ENCODE data around the gene ANKMY1. TPM values are rescaled to one million over a fixed set of nuclear protein-coding genes. Genes with fewer than 3 reads are reported as not detected.

Gene ANKMY1
- total and polyA plus RNA-seq, 2 of the 13 experiments (the other 11 are each of a cell fraction or from before 2014, with no cell fraction given): 11.7 to 18.8 TPM

- TF ChIP-seq E2F1 (CRISPR knock-in tag; IDR thresholded peaks at IDR 0.05) (no peak), ZHX1 (CRISPR knock-in tag; IDR thresholded peaks at IDR 0.05; ENCODE audit: low read depth) (peak; percentile 6; the same call in 1 of the 2 replicates), SATB2 (CRISPR knock-in tag; IDR thresholded peaks at IDR 0.05) (no peak), HOXA3 (CRISPR knock-in tag; IDR thresholded peaks at IDR 0.05) (no peak), ZNF615 (CRISPR knock-in tag; IDR thresholded peaks at IDR 0.05; ENCODE audit: borderline replicate concordance) (no peak), EZH2 (conservative IDR thresholded peaks at IDR 0.05; ENCODE audit: low read depth, low read length) (no peak), ZNF572 (CRISPR knock-in tag; IDR thresholded peaks at IDR 0.05) (peak; percentile 44; the same call in 1 of the 2 replicates), KLF12 (CRISPR knock-in tag; IDR thresholded peaks at IDR 0.05; ENCODE audit: borderline replicate concordance) (no peak), TRIM24 (CRISPR knock-in tag; IDR thresholded peaks at IDR 0.05) (no peak), CHCHD3 (CRISPR knock-in tag; IDR thresholded peaks at IDR 0.05) (peak; percentile 43; the same call in 1 of the 2 replicates), KDM5B (CRISPR knock-in tag; IDR thresholded peaks at IDR 0.05; ENCODE audit: borderline replicate concordance) (no peak), ZNF343 (CRISPR knock-in tag; IDR thresholded peaks at IDR 0.05) (no peak), GZF1 (CRISPR knock-in tag; IDR thresholded peaks at IDR 0.05) (no peak), SAFB2 (CRISPR knock-in tag; IDR thresholded peaks at IDR 0.05; ENCODE audit: borderline replicate concordance, low read depth) (no peak), ZBTB42 (CRISPR knock-in tag; IDR thresholded peaks at IDR 0.05) (0 out of 2 replicates have a peak, but pooled peaks have one; percentile 0), ZUFSP (CRISPR knock-in tag; IDR thresholded peaks at IDR 0.05; ENCODE audit: borderline replicate concordance) (no peak), EED (CRISPR knock-in tag; IDR thresholded peaks at IDR 0.05) (peak; percentile 25; the same call in 1 of the 2 replicates), ZNF558 (CRISPR knock-in tag; IDR thresholded peaks at IDR 0.05; ENCODE audit: borderline replicate concordance) (peak; percentile 74; the same call in 1 of the 2 replicates), SMAD3 (CRISPR knock-in tag; IDR thresholded peaks at IDR 0.05) (no peak), ZNF251 (CRISPR knock-in tag; IDR thresholded peaks at IDR 0.05) (0 out of 2 replicates have a peak, but pooled peaks have one; percentile 85), CHD4 (IDR thresholded peaks at IDR 0.05; ENCODE audit: borderline replicate concordance, low read length) (no peak), ZNF713 (CRISPR knock-in tag; IDR thresholded peaks at IDR 0.05) (no peak), POLR2G (IDR thresholded peaks at IDR 0.05; ENCODE audit: low read depth, low read length) (no peak; the same call in 1 of the 2 replicates), NKX3-1 (CRISPR knock-in tag; IDR thresholded peaks at IDR 0.05) (no peak), ZNF552 (CRISPR knock-in tag; IDR thresholded peaks at IDR 0.05; ENCODE audit: borderline replicate concordance) (no peak)
These were observed 29.4 kb upstream of the ANKMY1 start (continued) for GRCh38 chr2:240586919-240587800.

Data from HepG2 (cell line).